Stimulated activated CD8-positive, alpha-beta memory T cell treated with anti-CD3 and anti-CD28 coated beads, Interleukin-12 subunit alpha, Interleukin-12 subunit beta, amount 100 ng/mL, for 1 hour (primary cell): ENCODE data around the gene PNMT.
A peak's percentile ranks its signal among the peaks of the same experiment; 100 is the strongest.

Experiments
- DNase-seq: peaks from one replicate; pipeline ENCODE4 v3.0.0-alpha.2; 2020; ENCODE audit warnings: low read depth

Gene PNMT

GRCh38 chr17:39667945-39668924, at the start of gene PNMT:
Gene PNMT, plus strand, starts transcription at chr17:39668453. Its CDS starts 23 bp downstream, at chr17:39668476.
- DNase-seq, result peak; percentile 53

- no peak for DNase-seq
These were observed 49.1 kb upstream of the PNMT start for GRCh38 chr17:39618956-39619785.

GRCh38 chr17:39619786-39620101, 48.5 kb upstream of the PNMT start:
- DNase-seq, result no peak

- DNase-seq, result peak; percentile 82
These were observed 46.5 kb upstream of the PNMT start for GRCh38 chr17:39621523-39622379.

GRCh38 chr17:39622380-39623006, 45.8 kb upstream of the PNMT start:
- DNase-seq, result no peak

GRCh38 chr17:39623356-39623950, 44.8 kb upstream of the PNMT start:
- DNase-seq, result peak; percentile 75

- no peak for DNase-seq
These were observed 43.9 kb upstream of the PNMT start for GRCh38 chr17:39624313-39624712.

- no peak for DNase-seq
These were observed 43.0 kb upstream of the PNMT start for GRCh38 chr17:39625198-39625785.

- no peak for DNase-seq
These were observed 41.8 kb upstream of the PNMT start, which contains the start of gene PPP1R1B for GRCh38 chr17:39626171-39627046. Gene PPP1R1B, plus strand, starts transcription at chr17:39626952. Its CDS starts 441 bp downstream, at chr17:39627393.

- no peak for DNase-seq
These were observed 41.1 kb upstream of the PNMT start for GRCh38 chr17:39627047-39627711.

- DNase-seq, result no peak
These were observed 40.3 kb upstream of the PNMT start for GRCh38 chr17:39627712-39628516.

- no peak for DNase-seq
These were observed 39.4 kb upstream of the PNMT start for GRCh38 chr17:39628655-39629493.

- DNase-seq, result no peak
These were observed 38.8 kb upstream of the PNMT start for GRCh38 chr17:39629494-39629880.

GRCh38 chr17:39629898-39630297, 38.4 kb upstream of the PNMT start:
- DNase-seq, result no peak

- no peak for DNase-seq
These were observed 36.9 kb upstream of the PNMT start for GRCh38 chr17:39631403-39631802.

- DNase-seq, result no peak
These were observed 35.9 kb upstream of the PNMT start for GRCh38 chr17:39632153-39632941.
